ENCODE results near the gene HOXB5. TPM values are rescaled to one million over a fixed set of nuclear protein-coding genes. Genes with fewer than 3 reads are reported as not detected.

Gene HOXB5
- polyA plus RNA-seq, 1 experiment: not detected

- CTCF ChIA-PET: interaction anchor here (0.8 to 1.6 kb wide), 4 partner anchors 10 to 253 kb away, joined by 3 to 4 read pairs (median 4); no protein-coding TSS in a partner anchor
- no peaks in the 10 kb centered on the region for H3K36me3 ChIP-seq (ENCODE audit: control insufficient read depth, insufficient read depth, low read length)
- no peak within 1 kb of the TSS for H3K4me3 ChIP-seq (ENCODE audit: low read depth, low read length)
- H3K27me3 ChIP-seq (ENCODE audit: control insufficient read depth, insufficient read depth, low read length): peaks cover 92% of the 10 kb centered on the region
- POLR2A ChIA-PET: no interaction called here
- TF ChIP-seq, protein P1, sequence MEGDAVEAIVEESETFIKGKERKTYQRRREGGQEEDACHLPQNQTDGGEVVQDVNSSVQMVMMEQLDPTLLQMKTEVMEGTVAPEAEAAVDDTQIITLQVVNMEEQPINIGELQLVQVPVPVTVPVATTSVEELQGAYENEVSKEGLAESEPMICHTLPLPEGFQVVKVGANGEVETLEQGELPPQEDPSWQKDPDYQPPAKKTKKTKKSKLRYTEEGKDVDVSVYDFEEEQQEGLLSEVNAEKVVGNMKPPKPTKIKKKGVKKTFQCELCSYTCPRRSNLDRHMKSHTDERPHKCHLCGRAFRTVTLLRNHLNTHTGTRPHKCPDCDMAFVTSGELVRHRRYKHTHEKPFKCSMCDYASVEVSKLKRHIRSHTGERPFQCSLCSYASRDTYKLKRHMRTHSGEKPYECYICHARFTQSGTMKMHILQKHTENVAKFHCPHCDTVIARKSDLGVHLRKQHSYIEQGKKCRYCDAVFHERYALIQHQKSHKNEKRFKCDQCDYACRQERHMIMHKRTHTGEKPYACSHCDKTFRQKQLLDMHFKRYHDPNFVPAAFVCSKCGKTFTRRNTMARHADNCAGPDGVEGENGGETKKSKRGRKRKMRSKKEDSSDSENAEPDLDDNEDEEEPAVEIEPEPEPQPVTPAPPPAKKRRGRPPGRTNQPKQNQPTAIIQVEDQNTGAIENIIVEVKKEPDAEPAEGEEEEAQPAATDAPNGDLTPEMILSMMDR (IDR thresholded peaks at IDR 0.05; ENCODE audit: insufficient read depth, low read depth, low read length): no peak
- DNase-seq (ENCODE audit: low read depth): no peak
Measured at GRCh38 chr17:48604770-48605329, 11.3 kb upstream of the HOXB5 start, which contains the start of gene HOXB6. TSS of gene HOXB6 (minus strand) at chr17:48604986. CDS start at chr17:48598150, 6,836 bp downstream.

DNA sequence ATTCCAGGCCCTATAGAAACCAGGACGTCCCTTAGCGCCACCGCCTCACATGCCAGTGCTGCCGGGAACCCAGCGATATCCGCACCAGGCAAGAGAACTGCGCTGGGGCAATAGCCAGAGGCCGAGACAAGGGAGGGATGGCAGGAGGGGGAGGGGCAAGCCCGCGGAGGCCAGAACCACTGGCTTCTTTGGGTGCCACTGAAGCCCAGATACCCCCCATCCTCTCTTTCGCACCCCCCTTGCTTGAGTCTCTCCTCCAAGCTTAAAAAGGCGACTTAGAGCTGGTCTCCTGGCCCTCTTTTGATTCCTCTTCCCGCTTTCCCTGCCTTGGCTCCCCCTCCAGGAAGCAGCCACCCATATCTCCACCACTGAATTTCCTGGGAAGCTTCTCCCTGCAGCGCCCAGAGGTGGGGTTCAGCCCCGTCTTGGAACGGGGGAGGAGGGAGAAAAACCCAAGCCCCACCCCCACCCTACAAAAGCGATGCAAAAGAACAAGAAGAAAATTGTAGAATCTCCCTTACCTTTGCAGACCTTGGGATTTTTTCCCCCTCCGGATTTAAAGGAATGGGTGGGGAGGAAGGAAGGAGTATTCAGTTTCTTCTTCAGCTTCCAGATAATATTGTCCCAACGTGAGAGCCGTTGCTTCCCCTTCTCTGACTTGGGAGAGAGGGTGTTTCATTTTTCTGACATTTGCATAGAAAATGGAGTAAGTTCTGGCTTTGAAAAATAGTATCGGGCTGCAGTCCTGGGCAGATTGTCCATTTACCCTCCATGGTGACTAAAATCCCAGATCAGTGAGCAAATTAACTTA lies 10.6 kb upstream of the HOXB5 start:
- POLR2A ChIA-PET: no interaction called here
- no peak overlapping the region for H3K4me3 ChIP-seq (ENCODE audit: low read depth, low read length)

GRCh38 chr17:48601539-48602425 lies 8.2 kb upstream of the HOXB5 start:
- no peak for DNase-seq (ENCODE audit: low read depth)
- ChIA-PET CTCF (interaction anchor here (0.8 to 1.9 kb wide), 16 partner anchors 8 to 442 kb away, joined by 3 to 9 read pairs (median 4); partner anchors contain the start of gene HOXB5), POLR2A (no interaction called here)
- Histone ChIP-seq H3K36me3 (ENCODE audit: control insufficient read depth, insufficient read depth, low read length) (no peaks in the 10 kb centered on the region), H3K4me3 (ENCODE audit: low read depth, low read length) (no peak overlapping the region), H3K27me3 (ENCODE audit: control insufficient read depth, insufficient read depth, low read length) (peaks cover 94% of the 10 kb centered on the region)
- TF ChIP-seq, protein P1 (IDR thresholded peaks at IDR 0.05; ENCODE audit: insufficient read depth, low read depth, low read length): no peak

More for the DNA sequence above, 10.6 kb upstream of the HOXB5 start:
- peaks cover 92% of the 10 kb centered on the region for H3K27me3 ChIP-seq (ENCODE audit: control insufficient read depth, insufficient read depth, low read length)
- CTCF ChIA-PET: interaction anchor here (0.6 to 0.9 kb wide), 6 partner anchors 9 to 600 kb away, joined by 3 to 5 read pairs (median 3); no protein-coding TSS in a partner anchor
- DNase-seq (ENCODE audit: low read depth): no peak
- TF ChIP-seq, protein P1 (IDR thresholded peaks at IDR 0.05; ENCODE audit: insufficient read depth, low read depth, low read length): no peak
- no peaks in the 10 kb centered on the region for H3K36me3 ChIP-seq (ENCODE audit: control insufficient read depth, insufficient read depth, low read length)

GRCh38 chr17:48601207-48601538 lies 7.6 kb upstream of the HOXB5 start:
- ChIA-PET CTCF (interaction anchor here (0.6 to 1.9 kb wide), 16 partner anchors 8 to 385 kb away, joined by 3 to 9 read pairs (median 3); partner anchors contain the start of gene HOXB5), POLR2A (no interaction called here)
- Histone ChIP-seq H3K36me3 (ENCODE audit: control insufficient read depth, insufficient read depth, low read length) (no peaks in the 10 kb centered on the region), H3K4me3 (ENCODE audit: low read depth, low read length) (no peak overlapping the region), H3K27me3 (ENCODE audit: control insufficient read depth, insufficient read depth, low read length) (peaks cover 94% of the 10 kb centered on the region)
- TF ChIP-seq, protein P1 (IDR thresholded peaks at IDR 0.05; ENCODE audit: insufficient read depth, low read depth, low read length): no peak
- DNase-seq (ENCODE audit: low read depth): no peak
